Activated CD8-positive, alpha-beta memory T cell treated with anti-CD3 and anti-CD28 coated beads for 36 hours (primary cell): Measurements from ENCODE around the gene SEPTIN3. TPM values are rescaled to one million over a fixed set of nuclear protein-coding genes. Genes with fewer than 3 reads are reported as not detected.

Experiments used
- CTCF ChIA-PET: fragments of 350-600 bp; sonication (Branson Sonifier 250); formaldehyde crosslinking; loops from one replicate; lab custom pipeline; 2021; ENCODE audit warnings: antibody characterized with exemption; lab: Charles Lee
- POLR2A ChIA-PET: fragments of 350-600 bp; sonication (Branson Sonifier 250); formaldehyde crosslinking; loops from one replicate; lab custom pipeline; 2021; ENCODE audit warnings: antibody characterized with exemption; lab: Charles Lee
- total RNA-seq, 2 experiments: library from RNA; stranded (reverse); gene quantifications; one replicate each; pipeline ENCODE4 v1.2.3, GENCODE V29; 2021

Gene SEPTIN3, protein sequence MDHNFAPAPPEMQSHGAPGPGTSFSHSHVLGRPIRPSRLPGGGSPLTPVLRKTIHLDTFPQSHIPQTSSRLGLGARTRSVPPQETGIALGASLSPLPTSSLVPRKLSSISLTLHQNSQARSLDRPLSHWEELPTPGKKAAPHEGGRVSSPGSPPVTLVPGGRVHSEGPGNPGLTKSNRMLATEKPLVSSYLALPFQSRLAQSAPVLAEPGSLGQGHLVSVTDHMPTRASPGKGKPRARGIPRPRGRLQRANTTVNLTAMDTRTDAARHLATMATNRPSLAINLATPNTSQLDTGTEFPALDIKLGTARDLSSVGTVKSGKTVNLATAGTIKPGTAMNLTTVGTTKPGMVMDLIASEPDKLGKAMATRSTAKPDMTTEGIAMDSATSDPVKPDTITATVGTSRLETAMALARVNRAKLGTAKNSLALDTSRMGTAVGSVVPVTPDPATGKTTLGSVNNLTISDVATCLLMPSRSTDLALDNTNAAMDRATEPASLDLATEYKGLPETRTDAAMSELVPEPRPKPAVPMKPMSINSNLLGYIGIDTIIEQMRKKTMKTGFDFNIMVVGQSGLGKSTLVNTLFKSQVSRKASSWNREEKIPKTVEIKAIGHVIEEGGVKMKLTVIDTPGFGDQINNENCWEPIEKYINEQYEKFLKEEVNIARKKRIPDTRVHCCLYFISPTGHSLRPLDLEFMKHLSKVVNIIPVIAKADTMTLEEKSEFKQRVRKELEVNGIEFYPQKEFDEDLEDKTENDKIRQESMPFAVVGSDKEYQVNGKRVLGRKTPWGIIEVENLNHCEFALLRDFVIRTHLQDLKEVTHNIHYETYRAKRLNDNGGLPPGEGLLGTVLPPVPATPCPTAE
- total RNA-seq: under 1 TPM; 0.36 to 0.55 TPM

GRCh38 chr22:41969110-41969646 lies at the start of gene SEPTIN3:
Gene SEPTIN3, plus strand, starts transcription at chr22:41969443. Its CDS starts 2,050 bp downstream, at chr22:41971493.
- ChIA-PET POLR2A (no interaction called here), CTCF (no interaction called here)

DNA sequence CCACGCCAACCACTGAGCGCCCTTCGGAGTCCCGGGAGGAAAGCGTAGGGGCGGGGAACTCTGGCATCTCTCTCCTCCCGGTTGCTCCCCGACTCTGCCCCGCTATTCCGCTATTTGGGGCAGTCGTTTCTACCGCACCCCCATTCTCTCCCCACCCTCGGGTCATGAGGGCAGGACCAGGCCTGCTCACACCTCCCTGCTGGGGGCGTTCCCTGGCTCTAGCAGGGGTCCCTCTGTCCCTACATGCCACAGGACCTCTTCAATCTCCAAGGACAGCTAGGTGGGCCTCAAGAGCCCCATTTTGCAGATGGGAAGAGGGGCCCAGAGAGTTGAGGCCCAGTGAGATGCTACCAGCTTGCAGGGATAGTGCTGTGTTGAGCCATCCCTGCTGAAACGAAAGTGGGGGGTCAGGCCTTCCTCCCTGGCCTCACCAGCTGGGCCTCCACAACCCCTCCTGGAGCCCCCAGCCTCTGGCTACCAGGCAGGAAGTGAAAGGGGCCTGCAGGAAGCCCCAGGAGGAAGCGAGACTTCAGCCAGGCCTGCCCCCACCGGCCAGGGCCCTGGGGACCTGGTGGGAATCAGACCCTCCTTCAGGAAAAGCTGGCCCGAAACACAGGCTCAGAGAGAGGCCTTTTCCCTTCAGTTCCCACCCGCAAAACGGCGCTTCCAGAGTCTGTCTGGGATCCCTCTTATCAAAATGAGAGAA lies 48.8 kb upstream of the SEPTIN3 start:
- CTCF ChIA-PET: interaction anchor here (1.1 kb wide), 1 partner anchor 36 kb away, joined by 3 read pairs; no protein-coding TSS in a partner anchor
- POLR2A ChIA-PET: no interaction called here

DNA sequence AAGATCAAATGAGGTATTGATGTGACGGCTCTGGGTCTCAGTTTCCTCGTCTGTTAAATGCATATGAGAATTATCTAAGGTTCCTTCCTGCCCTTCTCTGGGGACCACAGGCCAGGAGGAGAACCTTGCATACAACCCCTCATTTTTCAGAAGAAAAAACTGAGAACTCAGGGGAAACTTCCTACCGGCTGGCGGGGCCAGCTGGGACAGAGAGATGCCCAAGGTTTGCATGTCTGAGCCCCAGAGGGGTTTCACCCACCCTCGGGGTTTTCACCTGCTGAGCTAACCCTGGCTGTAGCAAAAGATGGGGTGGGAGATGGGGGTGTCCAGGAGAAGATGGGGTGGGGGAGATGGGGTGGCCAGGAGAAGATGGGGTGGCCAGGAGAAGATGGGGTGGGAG lies 46.9 kb upstream of the SEPTIN3 start:
- CTCF ChIA-PET: interaction anchor here (7.5 kb wide), 1 partner anchor 16 kb away, joined by 89 read pairs; no protein-coding TSS in a partner anchor
- POLR2A ChIA-PET: interaction anchor here (1.1 kb wide), 1 partner anchor 12 kb away, joined by 3 read pairs; no protein-coding TSS in a partner anchor

- ChIA-PET CTCF (interaction anchor here (7.5 kb wide), 1 partner anchor 15 kb away, joined by 89 read pairs; no protein-coding TSS in a partner anchor), POLR2A (interaction anchor here (1.1 kb wide), 1 partner anchor 11 kb away, joined by 3 read pairs; no protein-coding TSS in a partner anchor)
Measured at GRCh38 chr22:41922940-41923594, 46.2 kb upstream of the SEPTIN3 start.

DNA sequence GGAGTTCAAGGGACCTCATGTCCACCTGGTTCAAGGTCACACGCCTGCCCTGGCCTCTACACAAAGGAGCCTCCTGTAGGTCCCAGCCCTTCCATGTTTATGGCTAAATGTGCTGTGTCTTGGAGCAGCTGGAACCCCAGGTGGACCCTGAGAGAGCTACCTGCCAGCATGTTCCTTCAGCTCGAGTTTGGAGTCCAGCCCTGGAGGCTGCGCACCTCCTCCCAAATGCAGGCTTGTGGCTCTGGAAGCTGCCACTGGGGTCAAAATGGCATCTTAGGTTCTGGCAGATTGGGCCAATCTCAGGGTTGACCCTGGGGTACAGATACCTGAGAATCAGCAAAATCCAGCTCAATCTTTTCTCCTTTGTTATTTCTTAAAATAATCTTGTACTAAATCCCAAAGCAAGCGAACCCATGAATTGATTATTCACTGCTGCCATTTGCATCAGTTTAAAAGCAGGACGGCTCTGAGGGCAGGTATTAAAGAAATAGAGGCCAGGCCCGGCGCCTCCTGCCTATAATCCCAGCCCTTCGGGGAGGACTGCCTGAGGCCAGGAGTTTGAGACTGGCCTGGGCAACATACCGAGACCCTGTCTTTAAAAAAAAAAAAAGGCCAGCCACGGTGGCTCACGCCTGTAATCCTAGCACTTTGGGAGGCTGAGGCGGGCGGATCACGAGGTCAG lies 45.5 kb upstream of the SEPTIN3 start:
- ChIA-PET CTCF (interaction anchor here (7.5 kb wide), 1 partner anchor 14 kb away, joined by 89 read pairs; no protein-coding TSS in a partner anchor), POLR2A (interaction anchor here (0.6 kb wide), 1 partner anchor 11 kb away, joined by 4 read pairs; no protein-coding TSS in a partner anchor)

DNA sequence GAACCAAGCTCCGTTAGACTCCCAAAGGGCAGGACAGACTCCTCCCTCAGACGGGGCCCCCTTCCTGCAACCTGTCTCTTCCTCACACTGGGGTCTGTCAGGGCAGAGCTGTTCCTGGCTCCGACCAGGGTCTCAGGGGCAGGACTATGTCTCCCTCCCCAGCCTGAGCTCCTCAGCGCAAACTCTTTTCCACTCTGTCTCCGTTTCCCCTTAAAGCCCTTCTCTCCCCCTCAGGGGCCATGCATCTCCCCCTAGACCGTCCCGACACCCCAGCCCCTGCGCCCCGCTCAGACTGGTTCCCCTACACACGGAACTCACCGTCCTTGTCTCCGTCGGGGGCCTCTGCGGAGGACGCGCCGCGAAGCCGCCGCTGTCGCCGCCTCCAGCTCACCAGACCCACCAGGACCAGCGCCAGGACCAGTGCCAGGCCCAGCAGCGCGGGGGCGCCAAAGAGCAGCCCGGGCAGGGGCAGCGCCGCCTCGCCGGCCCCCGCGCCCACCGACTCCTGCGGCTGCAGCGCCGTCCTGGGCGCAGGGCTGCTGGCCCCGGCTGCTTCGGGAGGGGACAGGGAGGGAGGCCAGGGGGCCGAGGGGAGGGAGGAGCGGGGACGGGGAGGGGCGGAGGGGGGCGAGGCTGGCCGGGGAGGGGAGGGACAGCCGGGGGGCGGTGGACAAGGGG lies 43.3 kb upstream of the SEPTIN3 start:
- CTCF ChIA-PET: interaction anchor here (0.5 to 7.5 kb wide), 21 partner anchors 9 to 447 kb away, joined by 3 to 89 read pairs (median 4); partner anchors contain the start of genes CCDC134 and CENPM
- POLR2A ChIA-PET: interaction anchor here (0.5 to 2.6 kb wide), 9 partner anchors 10 to 193 kb away, joined by 3 to 23 read pairs (median 4); partner anchors contain the start of genes CCDC134 and SREBF2

GRCh38 chr22:41927813-41928212 lies 41.4 kb upstream of the SEPTIN3 start:
- ChIA-PET POLR2A (no interaction called here), CTCF (interaction anchor here (2.7 to 7.5 kb wide), 2 partner anchors 10 to 20 kb away, joined by 12 to 89 read pairs; no protein-coding TSS in a partner anchor)

- POLR2A ChIA-PET: interaction anchor here (1.2 to 1.5 kb wide), 2 partner anchors 10 to 12 kb away, joined by 3 to 4 read pairs; no protein-coding TSS in a partner anchor
- CTCF ChIA-PET: interaction anchor here (0.6 to 7.5 kb wide), 3 partner anchors 9 to 307 kb away, joined by 3 to 89 read pairs (median 3); no protein-coding TSS in a partner anchor
Measured at GRCh38 chr22:41928593-41929417, 40.4 kb upstream of the SEPTIN3 start.

DNA sequence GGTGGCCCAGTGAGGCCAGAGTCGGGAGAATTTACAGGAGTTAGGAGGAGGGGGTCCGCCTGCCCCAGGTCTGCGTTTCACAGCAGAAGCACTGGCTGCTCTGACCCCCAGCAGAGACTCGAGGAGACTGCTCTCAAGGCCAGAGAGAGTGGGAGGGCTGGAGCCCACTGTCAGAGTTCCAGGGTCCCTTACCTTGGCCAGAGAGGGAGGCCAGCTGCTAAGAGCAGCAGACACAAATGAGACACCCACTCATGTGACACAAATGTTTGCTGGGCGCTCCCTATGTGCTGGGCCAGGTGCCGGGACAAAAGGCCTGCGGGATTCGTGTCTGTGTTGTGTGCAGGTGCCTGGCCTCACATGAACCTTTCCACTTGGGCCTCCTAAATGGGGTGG lies 39.8 kb upstream of the SEPTIN3 start:
- CTCF ChIA-PET: interaction anchor here (0.6 to 7.5 kb wide), 3 partner anchors 8 to 308 kb away, joined by 3 to 89 read pairs (median 3); no protein-coding TSS in a partner anchor

GRCh38 chr22:41931701-41932269 lies 37.5 kb upstream of the SEPTIN3 start:
- CTCF ChIA-PET: no interaction called here
- POLR2A ChIA-PET: no interaction called here

More for the DNA sequence above, 39.8 kb upstream of the SEPTIN3 start:
- POLR2A ChIA-PET: interaction anchor here (1.2 to 1.5 kb wide), 2 partner anchors 10 to 11 kb away, joined by 3 to 4 read pairs; no protein-coding TSS in a partner anchor

GRCh38 chr22:41932353-41932752 lies 36.9 kb upstream of the SEPTIN3 start:
- ChIA-PET CTCF (no interaction called here), POLR2A (no interaction called here)

- ChIA-PET CTCF (interaction anchor here (8.2 kb wide), 1 partner anchor 8 kb away, joined by 89 read pairs; the partner anchor contains the start of gene TNFRSF13C), POLR2A (interaction anchor here (1.1 kb wide), 1 partner anchor 14 kb away, joined by 4 read pairs; no protein-coding TSS in a partner anchor)
Measured at GRCh38 chr22:41933411-41934177, 35.6 kb upstream of the SEPTIN3 start.

GRCh38 chr22:41934284-41935014 lies 34.8 kb upstream of the SEPTIN3 start:
- ChIA-PET CTCF (interaction anchor here (8.2 kb wide), 1 partner anchor 9 kb away, joined by 89 read pairs; the partner anchor contains the start of gene TNFRSF13C), POLR2A (interaction anchor here (0.9 to 1.1 kb wide), 3 partner anchors 10 to 15 kb away, joined by 3 to 4 read pairs (median 4); no protein-coding TSS in a partner anchor)
